A549 (cell line): Measurements from ENCODE around the gene KCNQ2.

ENCODE experiments used
- MYC ChIP-seq: IDR thresholded peaks from 2 replicates; pipeline ENCODE4 v1.6.1; 2012; ENCODE audit warnings: mild to moderate bottlenecking, inconsistent platforms, low read length, improper control_type of control experiment, borderline replicate concordance
- PHF8 ChIP-seq: fragments of 200-600 bp; sonication (generic); IDR thresholded peaks from 2 replicates; pipeline ENCODE4 v1.6.1; 2016; ENCODE audit warnings: low read depth, mild to moderate bottlenecking, antibody characterized with exemption, moderate library complexity, borderline replicate concordance
- USF2 ChIP-seq: fragments of 450-650 bp; IDR thresholded peaks from 2 replicates; pipeline ENCODE4 v1.6.1; 2014; ENCODE audit warnings: antibody characterized with exemption
- TF ChIP-seq, protein P1 (sequence below): fragments of >200 bp; sonication (Bioruptor Twin); formaldehyde crosslinking; IDR thresholded peaks from 3 replicates; pipeline ENCODE4 v1.5.1; 2016
- TF ChIP-seq, protein P2 (sequence below): fragments of >200 bp; sonication (Bioruptor Twin); formaldehyde crosslinking; IDR thresholded peaks from 3 replicates; pipeline ENCODE4 v1.6.1; 2016
- TF ChIP-seq, protein P3 (sequence below): IDR thresholded peaks from 2 replicates; pipeline ENCODE4 v1.6.1; 2012; ENCODE audit warnings: low read depth, borderline replicate concordance

DNA sequence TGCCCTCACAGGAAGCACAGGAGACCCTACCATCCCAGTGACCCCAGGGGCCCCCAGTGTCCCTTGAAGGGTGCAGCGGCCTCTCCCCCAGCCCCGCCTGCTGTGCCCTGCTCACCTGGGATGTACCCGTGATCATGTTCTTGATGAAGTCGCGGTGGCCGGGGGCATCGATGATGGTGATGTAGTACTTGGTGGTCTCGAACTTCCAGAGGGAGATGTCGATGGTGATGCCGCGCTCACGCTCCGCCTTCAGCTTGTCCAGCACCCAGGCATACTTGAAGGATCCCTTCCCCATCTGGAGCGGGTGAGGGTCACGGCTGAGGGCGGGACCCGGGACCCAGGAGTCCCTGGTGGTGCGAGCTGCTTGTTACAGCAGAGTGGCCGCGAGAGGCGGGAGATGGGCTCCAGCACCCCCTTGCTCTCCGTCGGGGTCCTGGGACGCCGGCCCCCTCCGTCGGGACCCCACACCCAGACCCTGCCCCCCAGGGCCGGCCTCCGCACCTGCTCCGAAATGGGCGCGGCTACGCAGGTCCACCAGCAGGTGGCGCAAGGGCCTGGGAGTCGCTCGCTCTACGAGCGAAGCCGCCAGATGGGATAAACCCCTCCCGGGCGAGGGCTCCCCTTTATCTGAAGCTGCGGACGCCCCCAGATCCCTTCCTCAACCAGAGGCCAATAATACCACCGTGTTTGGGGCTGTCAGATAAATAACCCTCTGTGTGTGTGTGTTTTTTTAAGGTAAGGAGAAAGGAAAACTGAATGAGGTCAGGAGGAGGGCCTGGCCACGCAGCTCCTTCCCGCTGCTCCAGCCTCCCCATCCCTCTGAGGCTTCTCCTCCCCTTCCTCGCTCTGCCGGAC lies 23.5 kb upstream of the KCNQ2 start:
- TF ChIP-seq, protein P1, sequence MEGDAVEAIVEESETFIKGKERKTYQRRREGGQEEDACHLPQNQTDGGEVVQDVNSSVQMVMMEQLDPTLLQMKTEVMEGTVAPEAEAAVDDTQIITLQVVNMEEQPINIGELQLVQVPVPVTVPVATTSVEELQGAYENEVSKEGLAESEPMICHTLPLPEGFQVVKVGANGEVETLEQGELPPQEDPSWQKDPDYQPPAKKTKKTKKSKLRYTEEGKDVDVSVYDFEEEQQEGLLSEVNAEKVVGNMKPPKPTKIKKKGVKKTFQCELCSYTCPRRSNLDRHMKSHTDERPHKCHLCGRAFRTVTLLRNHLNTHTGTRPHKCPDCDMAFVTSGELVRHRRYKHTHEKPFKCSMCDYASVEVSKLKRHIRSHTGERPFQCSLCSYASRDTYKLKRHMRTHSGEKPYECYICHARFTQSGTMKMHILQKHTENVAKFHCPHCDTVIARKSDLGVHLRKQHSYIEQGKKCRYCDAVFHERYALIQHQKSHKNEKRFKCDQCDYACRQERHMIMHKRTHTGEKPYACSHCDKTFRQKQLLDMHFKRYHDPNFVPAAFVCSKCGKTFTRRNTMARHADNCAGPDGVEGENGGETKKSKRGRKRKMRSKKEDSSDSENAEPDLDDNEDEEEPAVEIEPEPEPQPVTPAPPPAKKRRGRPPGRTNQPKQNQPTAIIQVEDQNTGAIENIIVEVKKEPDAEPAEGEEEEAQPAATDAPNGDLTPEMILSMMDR: peak; percentile 90
- TF ChIP-seq PHF8 (no peak), USF2 (no peak), MYC (no peak)
- TF ChIP-seq, protein P2, sequence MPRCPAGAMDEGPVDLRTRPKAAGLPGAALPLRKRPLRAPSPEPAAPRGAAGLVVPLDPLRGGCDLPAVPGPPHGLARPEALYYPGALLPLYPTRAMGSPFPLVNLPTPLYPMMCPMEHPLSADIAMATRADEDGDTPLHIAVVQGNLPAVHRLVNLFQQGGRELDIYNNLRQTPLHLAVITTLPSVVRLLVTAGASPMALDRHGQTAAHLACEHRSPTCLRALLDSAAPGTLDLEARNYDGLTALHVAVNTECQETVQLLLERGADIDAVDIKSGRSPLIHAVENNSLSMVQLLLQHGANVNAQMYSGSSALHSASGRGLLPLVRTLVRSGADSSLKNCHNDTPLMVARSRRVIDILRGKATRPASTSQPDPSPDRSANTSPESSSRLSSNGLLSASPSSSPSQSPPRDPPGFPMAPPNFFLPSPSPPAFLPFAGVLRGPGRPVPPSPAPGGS: no peak
- TF ChIP-seq, protein P3, sequence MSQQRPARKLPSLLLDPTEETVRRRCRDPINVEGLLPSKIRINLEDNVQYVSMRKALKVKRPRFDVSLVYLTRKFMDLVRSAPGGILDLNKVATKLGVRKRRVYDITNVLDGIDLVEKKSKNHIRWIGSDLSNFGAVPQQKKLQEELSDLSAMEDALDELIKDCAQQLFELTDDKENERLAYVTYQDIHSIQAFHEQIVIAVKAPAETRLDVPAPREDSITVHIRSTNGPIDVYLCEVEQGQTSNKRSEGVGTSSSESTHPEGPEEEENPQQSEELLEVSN: peak; percentile 36; the same call in 1 of the 2 replicates
